ENCODE results near the gene CTCFL. TPM values are rescaled to one million over a fixed set of nuclear protein-coding genes. Genes with fewer than 3 reads are reported as not detected.

The CTCFL gene
- total and polyA plus RNA-seq, 2 of the 13 experiments (the other 11 are each of a cell fraction or from before 2014, with no cell fraction given) = 0.04 TPM; not detected in 1

- peak; percentile 52 for TF ChIP-seq ZNF574 (CRISPR knock-in tag; IDR thresholded peaks at IDR 0.05)
- no peak for TF ChIP-seq ZNF570 (CRISPR knock-in tag; IDR thresholded peaks at IDR 0.05; ENCODE audit: borderline replicate concordance)
- TF ChIP-seq HNRNPL (IDR thresholded peaks at IDR 0.05; ENCODE audit: low read depth, low read length) = no peak
- no peak for TF ChIP-seq PHB2 (IDR thresholded peaks at IDR 0.05; ENCODE audit: partially characterized antibody)
- 0 out of 2 replicates have a peak, but pooled peaks have one; percentile 27 for TF ChIP-seq ZFP36L1 (CRISPR knock-in tag; IDR thresholded peaks at IDR 0.05)
- no peak; the same call in 1 of the 2 replicates for TF ChIP-seq ZNF232 (CRISPR knock-in tag; IDR thresholded peaks at IDR 0.05; ENCODE audit: borderline replicate concordance)
- peak; percentile 78 for TF ChIP-seq ZNF609 (CRISPR knock-in tag; IDR thresholded peaks at IDR 0.05; ENCODE audit: borderline replicate concordance)
- TF ChIP-seq GTF2F1 (IDR thresholded peaks at IDR 0.05; ENCODE audit: low read length) = no peak
- no peak for TF ChIP-seq CENPX (CRISPR knock-in tag; IDR thresholded peaks at IDR 0.05)
- peak; percentile 76 for TF ChIP-seq BCL6 (CRISPR knock-in tag; IDR thresholded peaks at IDR 0.05)
- TF ChIP-seq NFIC (IDR thresholded peaks at IDR 0.05; ENCODE audit: low read length) = no peak; the same call in 1 of the 2 replicates
- no peak for TF ChIP-seq SNRNP70 (IDR thresholded peaks at IDR 0.05; ENCODE audit: low read depth, low read length)
- TF ChIP-seq ZNF598 (CRISPR knock-in tag; IDR thresholded peaks at IDR 0.05; ENCODE audit: borderline replicate concordance) = 0 out of 2 replicates have a peak, but pooled peaks have one; percentile 39
- peak; percentile 64; the same call in 1 of the 2 replicates for TF ChIP-seq POLR2AphosphoS5 (IDR thresholded peaks at IDR 0.05; ENCODE audit: low read depth, low read length)
- TF ChIP-seq ZEB1 (IDR thresholded peaks at IDR 0.05; ENCODE audit: insufficient replicate concordance, low read depth) = peak; percentile 93
- 0 out of 2 replicates have a peak, but pooled peaks have one; percentile 18 for TF ChIP-seq ZNF274 (CRISPR knock-in tag; IDR thresholded peaks at IDR 0.05)
- TF ChIP-seq HIVEP1 (CRISPR knock-in tag; IDR thresholded peaks at IDR 0.05) = 0 out of 2 replicates have a peak, but pooled peaks have one; percentile 38
- TF ChIP-seq ZNF564 (CRISPR knock-in tag; IDR thresholded peaks at IDR 0.05) = no peak
- no peak for TF ChIP-seq BRF2 (CRISPR knock-in tag; IDR thresholded peaks at IDR 0.05)
- 0 out of 2 replicates have a peak, but pooled peaks have one; percentile 12 for TF ChIP-seq KAT8 (CRISPR knock-in tag; IDR thresholded peaks at IDR 0.05)
- TF ChIP-seq GABPA (IDR thresholded peaks at IDR 0.05; ENCODE audit: low read depth, low read length) = no peak
- TF ChIP-seq GABPA (CRISPR knock-in tag; IDR thresholded peaks at IDR 0.05; ENCODE audit: low read depth) = peak; percentile 7; the same call in 1 of the 2 replicates
These were observed 43.4 kb upstream of the CTCFL start (continued) for GRCh38 chr20:57568088-57568896.
